Prostate gland (tissue), 2 donors: ENCODE measurements around the gene IVD.

Source experiments
- CTCF ChIP-seq, 4 experiments: fragments of 200-600 bp in 2 of 4; fragments of 450-650 bp in 2 of 4; sonication (generic) in 2 of 4; IDR thresholded peaks; 1 replicate in 3 of 4; 2 replicates in 1 of 4; pipeline ENCODE4 v1.5.1; 2016 to 2019; ENCODE audit warnings: antibody characterized with exemption in 4 of 4, mild to moderate bottlenecking in 2 of 4, moderate library complexity in 2 of 4
- POLR2A ChIP-seq: fragments of 450-650 bp; IDR thresholded peaks from one replicate; pipeline ENCODE4 v1.6.1; 2016; ENCODE audit warnings: antibody characterized with exemption, mild to moderate bottlenecking

GRCh38 chr15:40461958-40462357, 56.4 kb downstream of the IVD start:
- no peak for TF ChIP-seq POLR2A
- no peak for TF ChIP-seq CTCF (IDR thresholded peaks at IDR 0.05)
